ENCODE data around the gene MUC22.

- TF ChIP-seq CTCF (IDR thresholded peaks at IDR 0.05) (no peak), POLR2AphosphoS5 (IDR thresholded peaks at IDR 0.05) (no peak), POLR2A (IDR thresholded peaks at IDR 0.05) (no peak)
These were observed 73.6 kb downstream of the MUC22 start for GRCh38 chr6:31083742-31084354.
